ENCODE results near the gene SH3BP4.

Gene SH3BP4

GRCh38 chr2:234929002-234929401 lies 22.8 kb upstream of the SH3BP4 start:
- no peak overlapping the region for H3K4me3 ChIP-seq (ENCODE audit: low read depth, low read length)
- H3K9me3 ChIP-seq, result no peaks in the 10 kb centered on the region
- TF ChIP-seq CTCF (IDR thresholded peaks at IDR 0.05; ENCODE audit: low read depth, low read length), result no peak
- no peaks in the 10 kb centered on the region for H3K27me3 ChIP-seq
- no peak for DNase-seq
- no peaks in the 10 kb centered on the region for H3K36me3 ChIP-seq
- H3K4me1 ChIP-seq, result peaks cover 12% of the 10 kb centered on the region

GRCh38 chr2:234930397-234930796 lies 21.4 kb upstream of the SH3BP4 start:
- no peaks in the 10 kb centered on the region for H3K36me3 ChIP-seq
- H3K4me3 ChIP-seq (ENCODE audit: low read depth, low read length), result no peak overlapping the region
- no peaks in the 10 kb centered on the region for H3K9me3 ChIP-seq
- no peak for DNase-seq
- no peaks in the 10 kb centered on the region for H3K27me3 ChIP-seq
- no peak for TF ChIP-seq CTCF (IDR thresholded peaks at IDR 0.05; ENCODE audit: low read depth, low read length)
- H3K4me1 ChIP-seq, result peaks cover 13% of the 10 kb centered on the region

- peaks cover 13% of the 10 kb centered on the region for H3K4me1 ChIP-seq
Observed at GRCh38 chr2:234931371-234931770, 20.4 kb upstream of the SH3BP4 start.

GRCh38 chr2:234932591-234933168 lies 19.1 kb upstream of the SH3BP4 start:
- DNase-seq, result peak; percentile 52

More at GRCh38 chr2:234931371-234931770, 20.4 kb upstream of the SH3BP4 start:
- H3K4me3 ChIP-seq (ENCODE audit: low read depth, low read length), result no peak overlapping the region
- no peak for TF ChIP-seq CTCF (IDR thresholded peaks at IDR 0.05; ENCODE audit: low read depth, low read length)
- no peaks in the 10 kb centered on the region for H3K9me3 ChIP-seq
- DNase-seq, result no peak
- no peaks in the 10 kb centered on the region for H3K36me3 ChIP-seq
- no peaks in the 10 kb centered on the region for H3K27me3 ChIP-seq

GRCh38 chr2:234935311-234935710 lies 16.5 kb upstream of the SH3BP4 start:
- H3K9me3 ChIP-seq, result no peaks in the 10 kb centered on the region
- no peaks in the 10 kb centered on the region for H3K36me3 ChIP-seq
- TF ChIP-seq CTCF (IDR thresholded peaks at IDR 0.05; ENCODE audit: low read depth, low read length), result no peak
- peaks cover 13% of the 10 kb centered on the region for H3K4me1 ChIP-seq
- DNase-seq, result no peak
- H3K27me3 ChIP-seq, result no peaks in the 10 kb centered on the region
- H3K4me3 ChIP-seq (ENCODE audit: low read depth, low read length), result no peak overlapping the region

More at GRCh38 chr2:234932591-234933168, 19.1 kb upstream of the SH3BP4 start:
- H3K36me3 ChIP-seq, result no peaks in the 10 kb centered on the region
- peaks cover 13% of the 10 kb centered on the region for H3K4me1 ChIP-seq
- no peaks in the 10 kb centered on the region for H3K27me3 ChIP-seq
- H3K4me3 ChIP-seq (ENCODE audit: low read depth, low read length), result peak overlapping the region; percentile 31
- H3K9me3 ChIP-seq, result no peaks in the 10 kb centered on the region
- no peak for TF ChIP-seq CTCF (IDR thresholded peaks at IDR 0.05; ENCODE audit: low read depth, low read length)

- no peak for DNase-seq
- H3K27me3 ChIP-seq, result no peaks in the 10 kb centered on the region
- no peak overlapping the region for H3K4me3 ChIP-seq (ENCODE audit: low read depth, low read length)
- H3K4me1 ChIP-seq, result no peaks in the 10 kb centered on the region; the same call in 1 of the 2 replicates
- no peaks in the 10 kb centered on the region; the same call in 1 of the 2 replicates for H3K9me3 ChIP-seq
- TF ChIP-seq CTCF (IDR thresholded peaks at IDR 0.05; ENCODE audit: low read depth, low read length), result no peak
- no peaks in the 10 kb centered on the region for H3K36me3 ChIP-seq
Observed at GRCh38 chr2:234939576-234939975, 12.2 kb upstream of the SH3BP4 start.
